Fibroblast of the aortic adventitia (primary cell): ENCODE measurements around the gene C2orf78. TPM values are rescaled to one million over a fixed set of nuclear protein-coding genes. Genes with fewer than 3 reads are reported as not detected.

Experiments
- DNase-seq: peaks from one replicate; pipeline ENCODE4 v3.0.0-alpha.2; 2010; ENCODE audit warnings: low read depth
- H3K4me3 ChIP-seq: 2 replicates; pipeline ENCODE4 v1.5.1; 2011; ENCODE audit warnings: low read depth, mild to moderate bottlenecking, control low read depth, low read length, moderate library complexity
- CTCF ChIP-seq: IDR thresholded peaks from 2 replicates; pipeline ENCODE4 v1.5.1; 2011; ENCODE audit warnings: mild to moderate bottlenecking, low read length, control low read depth, inconsistent platforms; ENCODE audit not compliant: insufficient read depth
- total RNA-seq: library from RNA; depleted of rRNA; stranded (reverse); fragments of >200 nt; gene quantifications from 2 replicates; pipeline ENCODE4 v1.2.3, GENCODE V29; 2012; ENCODE audit warnings: low replicate concordance

Gene C2orf78
- total RNA-seq, 1 donor: not detected

- no peak for DNase-seq
- no peak for TF ChIP-seq CTCF
- H3K4me3 ChIP-seq: no peak overlapping the region
These were observed 37.7 kb downstream of the C2orf78 start for GRCh38 chr2:73821669-73822068.

- no peak overlapping the region for H3K4me3 ChIP-seq
- no peak for DNase-seq
These were observed 38.3 kb downstream of the C2orf78 start for GRCh38 chr2:73822276-73822675.

GRCh38 chr2:73822991-73823390, 39.0 kb downstream of the C2orf78 start:
- no peak for DNase-seq
- TF ChIP-seq CTCF: no peak
- H3K4me3 ChIP-seq: no peak overlapping the region

More at GRCh38 chr2:73822276-73822675, 38.3 kb downstream of the C2orf78 start:
- TF ChIP-seq CTCF: no peak

- no peak for TF ChIP-seq CTCF
- H3K4me3 ChIP-seq: no peak overlapping the region
- DNase-seq: no peak
These were observed 39.4 kb downstream of the C2orf78 start for GRCh38 chr2:73823416-73823815.

- H3K4me3 ChIP-seq: no peak overlapping the region
- peak; percentile 95 for DNase-seq
- TF ChIP-seq CTCF: peak; percentile 82
These were observed 40.0 kb downstream of the C2orf78 start for GRCh38 chr2:73823916-73824523.

GRCh38 chr2:73825408-73825807, 41.4 kb downstream of the C2orf78 start:
- no peak for DNase-seq
- no peak for TF ChIP-seq CTCF

GRCh38 chr2:73827018-73827417, 43.0 kb downstream of the C2orf78 start:
- peak; percentile 48 for TF ChIP-seq CTCF
- no peak overlapping the region for H3K4me3 ChIP-seq
- peak; percentile 59 for DNase-seq

More at GRCh38 chr2:73825408-73825807, 41.4 kb downstream of the C2orf78 start:
- H3K4me3 ChIP-seq: no peak overlapping the region
